Liver (tissue), 3 donors: Measurements from ENCODE around the gene KCNK18.

Experiments
- ATF3 ChIP-seq: IDR thresholded peaks from 2 replicates; pipeline ENCODE4 v1.6.1; 2016; ENCODE audit warnings: antibody characterized with exemption
- CTCF ChIP-seq: fragments of 150-350 bp; IDR thresholded peaks from 2 replicates; pipeline ENCODE4 v1.5.1; 2017; ENCODE audit warnings: improper control_type of control experiment, low read depth, low read length; ENCODE audit not compliant: missing input control
- EGR1 ChIP-seq, 2 donors: IDR thresholded peaks; 2 replicates each; pipeline ENCODE4 v1.6.1; 2016 to 2018; ENCODE audit warnings: antibody characterized with exemption in 2 of 2, low read depth in 2 of 2
- FOXA1 ChIP-seq: IDR thresholded peaks from 2 replicates; pipeline ENCODE4 v1.6.1; 2016; ENCODE audit warnings: antibody characterized with exemption
- GABPA ChIP-seq, 2 donors: IDR thresholded peaks in 1 of 2; conservative IDR thresholded peaks in 1 of 2; 2 replicates each; pipeline ENCODE4 v1.6.1; 2016; ENCODE audit warnings: antibody characterized with exemption in 2 of 2, mild to moderate bottlenecking in 1 of 2, moderate library complexity in 1 of 2
- JUND ChIP-seq, 2 donors: IDR thresholded peaks; 2 replicates each; pipeline ENCODE4 v1.6.1; 2016; ENCODE audit warnings: antibody characterized with exemption in 2 of 2
- NR2F2 ChIP-seq: IDR thresholded peaks from 2 replicates; pipeline ENCODE4 v1.6.1; 2016; ENCODE audit warnings: antibody characterized with exemption
- SP1 ChIP-seq: IDR thresholded peaks from 2 replicates; pipeline ENCODE4 v1.6.1; 2018; ENCODE audit warnings: antibody characterized with exemption, mild to moderate bottlenecking
- YY1 ChIP-seq: IDR thresholded peaks from 2 replicates; pipeline ENCODE4 v1.6.1; 2016; ENCODE audit warnings: antibody characterized with exemption, mild to moderate bottlenecking
- donor health status: healthy.
- donor health status: healthy.

- no peak for TF ChIP-seq CTCF
- no peak for TF ChIP-seq SP1
- no peak for TF ChIP-seq JUND (IDR thresholded peaks at IDR 0.05)
- TF ChIP-seq YY1, result no peak
- no peak for TF ChIP-seq ATF3
- no peak for TF ChIP-seq NR2F2
- TF ChIP-seq GABPA (IDR thresholded peaks at IDR 0.05 in 1 of 2, conservative IDR thresholded peaks at IDR 0.05 in 1 of 2), result no peak
- no peak for TF ChIP-seq FOXA1
- TF ChIP-seq EGR1 (IDR thresholded peaks at IDR 0.05; ENCODE audit: low read depth in 2 of 2), result no peak
These were observed 41.8 kb downstream of the KCNK18 start for GRCh38 chr10:117239051-117239450.
